Thyroid gland (tissue), 4 donors: Measurements from ENCODE around the gene CLEC20A. TPM values are rescaled to one million over a fixed set of nuclear protein-coding genes. Genes with fewer than 3 reads are reported as not detected.

Source experiments
- DNase-seq, 2 donors: peaks; one replicate each; pipeline ENCODE4 v3.0.0-alpha.2; 2019
- H3K27ac ChIP-seq, 3 donors: fragments of 200-600 bp; sonication (generic); 1 replicate in 2 of 3; 2 replicates in 1 of 3; pipeline ENCODE4 v1.5.1; 2016 to 2019; ENCODE audit warnings: mild to moderate bottlenecking in 1 of 3, moderate library complexity in 1 of 3
- H3K27me3 ChIP-seq: fragments of 200-600 bp; sonication (generic); one replicate; pipeline ENCODE4 v1.5.1; 2019
- H3K36me3 ChIP-seq, 2 donors: fragments of 200-600 bp; sonication (generic); one replicate each; pipeline ENCODE4 v1.5.1; 2016 to 2019
- H3K4me1 ChIP-seq, 2 donors: fragments of 200-600 bp; sonication (generic); one replicate each; pipeline ENCODE4 v1.5.1; 2017 to 2019
- H3K4me3 ChIP-seq, 3 donors: fragments of 200-600 bp; sonication (generic); replicated peaks in 1 of 3; 1 replicate in 2 of 3; 2 replicates in 1 of 3; pipeline ENCODE4 v1.5.1; 2016; ENCODE audit warnings: mild to moderate bottlenecking in 1 of 3
- H3K9me3 ChIP-seq: fragments of 200-600 bp; sonication (generic); one replicate; pipeline ENCODE4 v1.5.1; 2017
- POLR2A ChIP-seq, 2 donors: fragments of 450-650 bp; IDR thresholded peaks; one replicate each; pipeline ENCODE4 v1.6.1; 2017; ENCODE audit warnings: antibody characterized with exemption in 2 of 2, mild to moderate bottlenecking in 2 of 2, moderate library complexity in 1 of 2
- WGBS, 2 donors: methylation state at CpG; one replicate each; pipeline ENCODE4 v1.1.5; 2017; 5-methylcytosine and 5-hydroxymethylcytosine counted together
- intact Hi-C: fragments of 100-400 bp; cut with DNase I; formaldehyde crosslinking; loops from one replicate; pipeline ENCODE4 v1.15.1; 2023
- total RNA-seq, 4 donors: library from RNA; depleted of rRNA; stranded (reverse); fragments of >200 nt; gene quantifications; one replicate each; pipeline ENCODE4 v1.2.3, GENCODE V29; 2016
- TF ChIP-seq, protein P1 (sequence below), 6 experiments: fragments of 200-600 bp in 3 of 6; fragments of 450-650 bp in 3 of 6; sonication (generic) in 3 of 6; IDR thresholded peaks; one replicate each; pipeline ENCODE4 v1.5.1; 2016 to 2019; ENCODE audit warnings: antibody characterized with exemption in 6 of 6, mild to moderate bottlenecking in 2 of 6, inconsistent platforms in 1 of 6, moderate library complexity in 1 of 6

The CLEC20A gene
- total RNA-seq, 4 donors from 2014 or later, result not detected

DNA sequence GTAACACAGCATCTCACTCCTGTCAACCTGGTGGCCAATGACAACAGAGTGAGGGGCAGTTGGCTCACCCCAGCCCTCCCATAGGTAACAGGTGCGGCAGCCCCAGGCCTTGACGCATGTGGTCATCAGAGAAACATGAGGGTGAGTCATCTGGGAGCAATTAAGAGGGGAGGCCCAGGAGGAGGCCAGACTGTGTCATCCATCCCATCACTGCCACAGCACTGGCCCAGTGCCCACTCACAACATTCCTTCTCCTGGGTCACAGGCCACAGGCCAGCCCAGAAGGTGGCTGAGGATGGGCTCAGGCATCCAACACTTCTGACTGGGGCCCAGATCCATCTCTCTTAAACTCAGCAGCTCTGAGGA, 33.3 kb upstream of the CLEC20A start:
- no peak overlapping the region for H3K27ac ChIP-seq
- H3K4me3 ChIP-seq, result no peak overlapping the region
- H3K9me3 ChIP-seq, result no peaks in the 10 kb centered on the region
- DNase-seq, result no peak
- intact Hi-C loops, result no loop called here
- no peaks in the 10 kb centered on the region for H3K27me3 ChIP-seq
- no peaks in the 10 kb centered on the region for H3K36me3 ChIP-seq
- 86 to 97% methylated on average over 2 of the region's 2 CpGs for WGBS, 2 donors
- peaks cover 0 to 4% of the 10 kb centered on the region in 2 donors for H3K4me1 ChIP-seq
- TF ChIP-seq, protein P1, sequence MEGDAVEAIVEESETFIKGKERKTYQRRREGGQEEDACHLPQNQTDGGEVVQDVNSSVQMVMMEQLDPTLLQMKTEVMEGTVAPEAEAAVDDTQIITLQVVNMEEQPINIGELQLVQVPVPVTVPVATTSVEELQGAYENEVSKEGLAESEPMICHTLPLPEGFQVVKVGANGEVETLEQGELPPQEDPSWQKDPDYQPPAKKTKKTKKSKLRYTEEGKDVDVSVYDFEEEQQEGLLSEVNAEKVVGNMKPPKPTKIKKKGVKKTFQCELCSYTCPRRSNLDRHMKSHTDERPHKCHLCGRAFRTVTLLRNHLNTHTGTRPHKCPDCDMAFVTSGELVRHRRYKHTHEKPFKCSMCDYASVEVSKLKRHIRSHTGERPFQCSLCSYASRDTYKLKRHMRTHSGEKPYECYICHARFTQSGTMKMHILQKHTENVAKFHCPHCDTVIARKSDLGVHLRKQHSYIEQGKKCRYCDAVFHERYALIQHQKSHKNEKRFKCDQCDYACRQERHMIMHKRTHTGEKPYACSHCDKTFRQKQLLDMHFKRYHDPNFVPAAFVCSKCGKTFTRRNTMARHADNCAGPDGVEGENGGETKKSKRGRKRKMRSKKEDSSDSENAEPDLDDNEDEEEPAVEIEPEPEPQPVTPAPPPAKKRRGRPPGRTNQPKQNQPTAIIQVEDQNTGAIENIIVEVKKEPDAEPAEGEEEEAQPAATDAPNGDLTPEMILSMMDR (IDR thresholded peaks at IDR 0.05), result no peak
- TF ChIP-seq POLR2A (IDR thresholded peaks at IDR 0.05), result no peak

DNA sequence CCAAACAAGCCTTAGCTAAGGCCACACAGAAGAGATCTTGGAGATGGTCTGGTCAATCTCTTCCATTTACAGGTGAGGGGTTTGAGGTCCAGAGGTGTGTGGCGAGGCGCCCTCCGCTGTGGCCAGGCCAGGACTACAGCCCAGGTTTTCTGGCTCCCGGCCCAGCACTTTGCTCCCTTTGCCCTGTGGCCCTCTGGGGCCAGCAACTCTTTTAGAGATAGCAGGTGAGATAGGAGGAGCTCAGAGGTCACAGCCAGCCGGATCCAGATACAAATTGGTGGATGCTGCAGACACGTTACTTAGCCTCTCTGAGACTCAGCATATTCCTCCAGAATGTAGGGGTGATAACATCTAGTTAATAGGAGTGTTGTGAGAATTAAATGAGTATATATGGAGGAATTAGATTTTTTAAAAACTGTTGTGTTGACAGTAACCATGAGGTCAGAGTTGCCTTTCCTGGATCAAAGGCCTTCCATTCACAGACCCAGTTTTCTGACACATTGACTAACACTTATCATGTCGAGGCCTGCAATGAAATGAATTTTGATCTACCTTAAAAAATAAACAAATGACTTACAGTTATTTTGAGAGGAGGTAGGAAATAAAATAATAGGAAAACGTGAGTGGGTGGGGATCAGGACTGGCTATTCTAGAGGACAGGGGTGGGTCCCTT, 32.7 kb upstream of the CLEC20A start:
- intact Hi-C loops, result no loop called here
- Histone ChIP-seq H3K36me3 (no peaks in the 10 kb centered on the region), H3K4me3 (no peak overlapping the region), H3K4me1 (peaks cover 0 to 4% of the 10 kb centered on the region in 2 donors), H3K9me3 (no peaks in the 10 kb centered on the region), H3K27me3 (no peaks in the 10 kb centered on the region), H3K27ac (no peak overlapping the region)
- TF ChIP-seq POLR2A (IDR thresholded peaks at IDR 0.05), result no peak
- TF ChIP-seq, protein P1 (IDR thresholded peaks at IDR 0.05), result no peak
- 87 to 95% methylated on average over 8 of the region's 8 CpGs for WGBS, 2 donors
- no peak for DNase-seq

DNA sequence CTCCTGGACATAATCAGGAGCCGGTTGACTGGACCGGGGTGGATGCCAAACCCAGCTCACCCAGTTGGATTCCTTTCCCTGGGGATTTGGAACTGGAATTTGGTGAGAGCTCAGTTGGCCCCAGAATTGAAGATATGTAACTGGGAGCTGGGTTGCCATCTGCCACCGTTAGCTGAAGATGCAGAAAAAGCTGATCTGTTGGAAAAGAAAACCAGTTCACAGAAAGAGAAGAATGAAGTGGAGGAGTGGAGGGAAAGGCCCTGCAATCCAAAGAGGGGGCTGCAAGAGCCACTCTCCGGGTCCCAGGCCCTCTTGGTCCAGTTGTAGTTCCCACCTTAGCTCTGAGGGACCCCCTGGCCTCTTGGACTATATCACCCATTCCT, 32.2 kb upstream of the CLEC20A start:
- Histone ChIP-seq H3K27ac (no peak overlapping the region), H3K27me3 (no peaks in the 10 kb centered on the region), H3K9me3 (no peaks in the 10 kb centered on the region), H3K4me1 (peaks cover 0 to 4% of the 10 kb centered on the region in 2 donors), H3K4me3 (no peak overlapping the region), H3K36me3 (no peaks in the 10 kb centered on the region)
- 77 to 85% methylated on average over 4 of the region's 4 CpGs for WGBS, 2 donors
- no peak for DNase-seq
- TF ChIP-seq, protein P1 (IDR thresholded peaks at IDR 0.05), result no peak
- TF ChIP-seq POLR2A (IDR thresholded peaks at IDR 0.05), result no peak
- intact Hi-C loops, result no loop called here

DNA sequence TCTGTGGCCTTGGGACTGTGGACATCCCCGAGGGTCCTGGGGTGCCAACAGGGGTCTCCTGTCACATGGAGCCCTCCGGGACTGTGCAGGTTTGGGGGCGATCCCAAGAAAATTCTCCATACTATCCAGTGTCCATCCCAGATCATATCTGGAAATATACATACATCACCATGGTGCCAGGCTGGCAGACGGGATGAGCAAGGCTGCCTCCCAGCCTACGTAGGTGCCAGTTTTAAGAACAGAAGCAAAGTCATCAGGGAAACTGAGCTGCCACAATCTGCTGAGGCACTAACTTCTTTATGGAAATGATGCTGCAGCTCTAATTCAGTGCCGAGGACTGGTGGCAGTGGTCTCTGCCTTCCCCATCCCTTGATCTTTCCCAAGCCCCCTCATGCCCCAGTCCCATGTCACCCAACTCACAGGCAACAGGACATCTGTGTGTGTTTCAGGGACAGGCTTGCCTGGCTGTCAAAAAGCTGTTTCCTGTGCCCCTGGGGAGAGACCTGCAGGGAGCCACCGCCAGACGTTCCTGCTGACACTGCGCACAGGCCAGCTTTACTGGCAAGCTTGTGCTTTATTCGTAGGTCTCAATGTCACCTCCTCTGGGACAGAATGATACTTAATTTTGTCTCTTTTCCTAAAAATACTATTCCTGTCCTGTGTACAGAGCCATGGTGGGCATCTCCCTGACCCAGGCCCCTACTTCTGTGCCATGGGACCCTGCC, 31.6 kb upstream of the CLEC20A start:
- H3K4me3 ChIP-seq, result no peak overlapping the region
- H3K4me1 ChIP-seq, result peaks cover 0 to 4% of the 10 kb centered on the region in 2 donors
- 80 to 89% methylated on average over 7 to 8 of the region's 10 CpGs for WGBS, 2 donors
- H3K27ac ChIP-seq, result no peak overlapping the region
- H3K9me3 ChIP-seq, result no peaks in the 10 kb centered on the region
- H3K27me3 ChIP-seq, result no peaks in the 10 kb centered on the region
- no peaks in the 10 kb centered on the region for H3K36me3 ChIP-seq
- no peak for DNase-seq
- TF ChIP-seq POLR2A (IDR thresholded peaks at IDR 0.05), result no peak
- TF ChIP-seq, protein P1 (IDR thresholded peaks at IDR 0.05), result no peak
- intact Hi-C loops, result no loop called here

DNA sequence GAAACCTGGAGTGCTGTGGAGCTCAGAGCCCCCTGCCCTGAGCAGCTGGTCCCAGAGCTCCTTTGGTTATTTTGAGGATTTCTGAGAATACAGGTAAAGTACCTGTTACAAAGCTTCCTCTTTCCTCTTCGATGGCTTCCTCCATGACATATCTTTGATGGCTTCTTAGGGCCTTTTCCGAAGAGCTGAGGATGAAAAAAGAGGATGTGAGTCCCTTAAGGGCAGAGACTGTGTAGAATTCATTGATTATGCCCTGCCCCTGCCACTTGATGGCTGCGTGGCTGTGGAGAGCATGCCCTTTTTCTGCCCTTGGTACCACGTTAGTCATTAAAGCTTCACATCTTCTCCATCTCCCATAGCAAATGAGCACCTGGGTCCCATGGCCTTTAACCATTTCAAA, 30.4 kb upstream of the CLEC20A start:
- WGBS, 2 donors, result 88 to 95% methylated on average over 4 of the region's 4 CpGs
- H3K9me3 ChIP-seq, result no peaks in the 10 kb centered on the region
- H3K27ac ChIP-seq, result no peak overlapping the region
- intact Hi-C loops, result no loop called here
- TF ChIP-seq, protein P1 (IDR thresholded peaks at IDR 0.05), result no peak
- DNase-seq, result no peak
- no peaks in the 10 kb centered on the region for H3K36me3 ChIP-seq
- no peak overlapping the region for H3K4me3 ChIP-seq
- peaks cover 0 to 4% of the 10 kb centered on the region in 2 donors for H3K4me1 ChIP-seq
- H3K27me3 ChIP-seq, result no peaks in the 10 kb centered on the region
